Lower leg skin (tissue), 4 donors: ENCODE results near the gene GTF3A. TPM values are rescaled to one million over a fixed set of nuclear protein-coding genes. Genes with fewer than 3 reads are reported as not detected.

Experiments used
- DNase-seq, 2 donors: peaks; one replicate each; pipeline ENCODE4 v3.0.0-alpha.2; 2019; ENCODE audit warnings: low spot score in 2 of 2
- H3K4me3 ChIP-seq: fragments of 200-600 bp; sonication (generic); 2 replicates; pipeline ENCODE4 v1.5.1; 2017; ENCODE audit warnings: mild to moderate bottlenecking, low read depth; ENCODE audit not compliant: poor library complexity, severe bottlenecking
- CTCF ChIP-seq, 3 donors: fragments of 450-650 bp; IDR thresholded peaks; one replicate each; pipeline ENCODE4 v1.5.1; 2016; ENCODE audit warnings: antibody characterized with exemption in 3 of 3, mild to moderate bottlenecking in 3 of 3, moderate library complexity in 2 of 3
- POLR2A ChIP-seq, 2 donors: fragments of 450-650 bp; IDR thresholded peaks; one replicate each; pipeline ENCODE4 v1.6.1; 2016 to 2017; ENCODE audit warnings: antibody characterized with exemption in 2 of 2, mild to moderate bottlenecking in 1 of 2, moderate library complexity in 1 of 2
- WGBS, 2 donors: methylation state at CpG; one replicate each; pipeline ENCODE4 v1.1.5; 2018; 5-methylcytosine and 5-hydroxymethylcytosine counted together
- intact Hi-C: fragments of 100-400 bp; cut with DNase I; formaldehyde crosslinking; loops from one replicate; pipeline ENCODE4 v1.15.0; 2023; ENCODE audit warnings: low total_unique reads
- total RNA-seq, 4 donors: library from RNA; depleted of rRNA; stranded (reverse); fragments of >200 nt; gene quantifications; one replicate each; pipeline ENCODE4 v1.1.0, GENCODE V29; 2016

Gene GTF3A
- total RNA-seq = 100 to 1,000 TPM in 2 of 4 donors, 10 to 100 TPM in 2; 96.6 to 162 (median 101) TPM

- TF ChIP-seq CTCF (IDR thresholded peaks at IDR 0.05) (no peak), POLR2A (IDR thresholded peaks at IDR 0.05) (peak in 1 of 2 donors; percentile 50)
- intact Hi-C loops = no loop called here
- peak; percentile 73 to 95 for DNase-seq
- peak within 1 kb of the TSS; percentile 61 for H3K4me3 ChIP-seq
- 0 to 1% methylated on average over 34 to 35 of the region's 85 CpGs for WGBS, 2 donors
These were observed at the start of gene GTF3A for GRCh38 chr13:27424246-27425157. GTF3A (plus strand) TSS chr13:27424619.

- TF ChIP-seq CTCF (IDR thresholded peaks at IDR 0.05) = no peak
- TF ChIP-seq POLR2A (IDR thresholded peaks at IDR 0.05) = no peak
- H3K4me3 ChIP-seq = no peak overlapping the region
- peak in 1 of 2 donors; percentile 55 for DNase-seq
- intact Hi-C loops = no loop called here
- WGBS, 2 donors = 1% methylated on average over 7 of the region's 7 CpGs
These were observed 49.8 kb upstream of the GTF3A start for GRCh38 chr13:27374650-27375049.

GRCh38 chr13:27375686-27376326 is 48.6 kb upstream of the GTF3A start:
- TF ChIP-seq CTCF (IDR thresholded peaks at IDR 0.05) = no peak
- no peak for TF ChIP-seq POLR2A (IDR thresholded peaks at IDR 0.05)
- H3K4me3 ChIP-seq = no peak overlapping the region
- intact Hi-C loops = loop anchor here (2.0 kb wide), 1 partner anchor 451 kb away; no protein-coding TSS in a partner anchor
- DNase-seq = peak in 1 of 2 donors; percentile 91
- WGBS, 2 donors = 63 to 65% methylated on average over 15 of the region's 15 CpGs

GRCh38 chr13:27379126-27379525 is 45.3 kb upstream of the GTF3A start:
- 64 to 82% methylated on average over 4 of the region's 4 CpGs for WGBS, 2 donors
- TF ChIP-seq POLR2A (IDR thresholded peaks at IDR 0.05) = no peak
- no peak for TF ChIP-seq CTCF (IDR thresholded peaks at IDR 0.05)
- H3K4me3 ChIP-seq = no peak overlapping the region
- intact Hi-C loops = no loop called here
- no peak for DNase-seq

- no peak overlapping the region for H3K4me3 ChIP-seq
- no peak for TF ChIP-seq POLR2A (IDR thresholded peaks at IDR 0.05)
- TF ChIP-seq CTCF (IDR thresholded peaks at IDR 0.05) = peak in 1 of 3 donors; percentile 15
- intact Hi-C loops = no loop called here
- DNase-seq = peak; percentile 36 to 92
- 29 to 33% methylated on average over 14 of the region's 14 CpGs for WGBS, 2 donors
These were observed 44.5 kb upstream of the GTF3A start for GRCh38 chr13:27379694-27380641.
